HepG2 (cell line): Measurements from ENCODE around the gene NSMCE1. TPM values are rescaled to one million over a fixed set of nuclear protein-coding genes. Genes with fewer than 3 reads are reported as not detected.

Source experiments
- ARID2 ChIP-seq: sonication (generic); formaldehyde crosslinking; IDR thresholded peaks from 2 replicates; pipeline ENCODE4 v1.8.1; 2022; ENCODE audit warnings: mild to moderate bottlenecking, missing genetic modification reagents, borderline replicate concordance
- JARID2 ChIP-seq: sonication (generic); formaldehyde crosslinking; IDR thresholded peaks from 2 replicates; pipeline ENCODE4 v1.8.1; 2023; ENCODE audit warnings: missing genetic modification reagents, inconsistent platforms; ENCODE audit not compliant: insufficient replicate concordance
- NAIF1 ChIP-seq: sonication (generic); formaldehyde crosslinking; IDR thresholded peaks from 2 replicates; pipeline ENCODE4 v1.5.0; 2020; ENCODE audit warnings: mild to moderate bottlenecking, missing genetic modification reagents, borderline replicate concordance
- NKX3-1 ChIP-seq: sonication (generic); formaldehyde crosslinking; IDR thresholded peaks from 2 replicates; pipeline ENCODE4 v1.5.0; 2020; ENCODE audit warnings: missing genetic modification reagents
- RAD21 ChIP-seq: fragments of 450-650 bp; formaldehyde crosslinking; IDR thresholded peaks from 2 replicates; pipeline ENCODE4 v1.5.0; 2020; ENCODE audit warnings: mild to moderate bottlenecking
- REPIN1 ChIP-seq: sonication (generic); formaldehyde crosslinking; IDR thresholded peaks from 2 replicates; pipeline ENCODE4 v1.8.0; 2022; ENCODE audit warnings: missing genetic modification reagents, low read depth, mild to moderate bottlenecking, borderline replicate concordance
- TAF1 ChIP-seq: sonication (generic); formaldehyde crosslinking; IDR thresholded peaks from 2 replicates; pipeline ENCODE4 v1.4.0; 2020; ENCODE audit warnings: missing genetic modification reagents
- ZBTB20 ChIP-seq: sonication (generic); formaldehyde crosslinking; IDR thresholded peaks from 2 replicates; pipeline ENCODE4 v1.8.1; 2023; ENCODE audit warnings: missing genetic modification reagents, low read depth, mild to moderate bottlenecking, borderline replicate concordance
- ZFYVE20 ChIP-seq: sonication (generic); formaldehyde crosslinking; IDR thresholded peaks from 2 replicates; pipeline ENCODE4 v1.8.0; 2023; ENCODE audit warnings: low read depth, mild to moderate bottlenecking, moderate library complexity, missing genetic modification reagents, borderline replicate concordance
- ZKSCAN1 ChIP-seq: fragments of 150-350 bp; IDR thresholded peaks from 2 replicates; pipeline ENCODE4 v1.6.1; 2014; ENCODE audit warnings: low read length
- ZNF253 ChIP-seq: sonication (generic); formaldehyde crosslinking; IDR thresholded peaks from 2 replicates; pipeline ENCODE4 v1.8.0; 2022; ENCODE audit warnings: mild to moderate bottlenecking, missing genetic modification reagents, borderline replicate concordance
- ZNF331 ChIP-seq: sonication (generic); formaldehyde crosslinking; IDR thresholded peaks from 2 replicates; pipeline ENCODE4 v1.4.0; 2020; ENCODE audit warnings: missing genetic modification reagents
- ZNF430 ChIP-seq: sonication (generic); formaldehyde crosslinking; IDR thresholded peaks from 2 replicates; pipeline ENCODE4 v1.9.0; 2021; ENCODE audit warnings: mild to moderate bottlenecking, missing genetic modification reagents
- ZNF543 ChIP-seq: sonication (generic); formaldehyde crosslinking; IDR thresholded peaks from 2 replicates; pipeline ENCODE4 v1.4.0; 2020; ENCODE audit warnings: mild to moderate bottlenecking, missing genetic modification reagents
- ZNF547 ChIP-seq: sonication (generic); formaldehyde crosslinking; IDR thresholded peaks from 2 replicates; pipeline ENCODE4 v1.5.1; 2020; ENCODE audit warnings: mild to moderate bottlenecking, missing genetic modification reagents
- ZNF552 ChIP-seq: sonication (generic); formaldehyde crosslinking; IDR thresholded peaks from 2 replicates; pipeline ENCODE4 v1.9.0; 2022; ENCODE audit warnings: missing genetic modification reagents, mild to moderate bottlenecking, borderline replicate concordance
- ZNF670 ChIP-seq: sonication (generic); formaldehyde crosslinking; IDR thresholded peaks from 2 replicates; pipeline ENCODE4 v1.8.0; 2022; ENCODE audit warnings: mild to moderate bottlenecking, missing genetic modification reagents, borderline replicate concordance
- ZNF761 ChIP-seq: sonication (generic); formaldehyde crosslinking; conservative IDR thresholded peaks from 2 replicates; pipeline ENCODE4 v1.4.0; 2020; ENCODE audit warnings: mild to moderate bottlenecking, missing genetic modification reagents
- polyA plus RNA-seq, 8 experiments: library from polyadenylated mRNA; depleted of rRNA in 3 of 8; stranded (reverse) in 7 of 8; unstranded in 1 of 8; fragments of >200 nt; fragmentation: Illumina TruSeq in 4 of 8; extraction: Trizol in 4 of 8; gene quantifications; 2 replicates each; pipeline versions ENCODE4 v1.2.1 to v1.2.3, GENCODE V29; 2011 to 2016; ENCODE audit warnings: low read depth in 4 of 8, missing spikeins in 1 of 8, mixed read lengths in 1 of 8; ENCODE audit not compliant: insufficient read depth in 1 of 8
- total RNA-seq, 5 experiments: library from RNA; depleted of rRNA; stranded (reverse); fragments of >200 nt; fragmentation: Illumina TruSeq; extraction: Trizol; gene quantifications; 2 replicates each; pipeline ENCODE4 v1.2.3, GENCODE V29; 2016; ENCODE audit warnings: low read depth in 1 of 5
- TF ChIP-seq, protein P1 (sequence below): sonication (generic); formaldehyde crosslinking; IDR thresholded peaks from 2 replicates; pipeline ENCODE4 v1.5.1; 2020; ENCODE audit warnings: missing genetic modification reagents, mild to moderate bottlenecking, borderline replicate concordance
- TF ChIP-seq, protein P2 (sequence below): IDR thresholded peaks from 2 replicates; pipeline ENCODE4 v1.6.1; 2012; ENCODE audit warnings: low read length, improper control_type of control experiment
- TF ChIP-seq, protein P3 (sequence below): sonication (generic); IDR thresholded peaks from 2 replicates; pipeline ENCODE4 v1.6.1; 2016; ENCODE audit warnings: low read depth, borderline replicate concordance
- TF ChIP-seq, protein P4 (sequence below), 2 experiments: IDR thresholded peaks; 2 replicates each; pipeline ENCODE4 v1.6.1; 2011 to 2012; ENCODE audit warnings: low read length in 2 of 2, borderline replicate concordance in 1 of 2, low read depth in 1 of 2, mild to moderate bottlenecking in 1 of 2, moderate library complexity in 1 of 2

Gene NSMCE1
- total and polyA plus RNA-seq, 2 of the 13 experiments (the other 11 are each of a cell fraction or from before 2014, with no cell fraction given) = 42.7 to 52.9 TPM

DNA sequence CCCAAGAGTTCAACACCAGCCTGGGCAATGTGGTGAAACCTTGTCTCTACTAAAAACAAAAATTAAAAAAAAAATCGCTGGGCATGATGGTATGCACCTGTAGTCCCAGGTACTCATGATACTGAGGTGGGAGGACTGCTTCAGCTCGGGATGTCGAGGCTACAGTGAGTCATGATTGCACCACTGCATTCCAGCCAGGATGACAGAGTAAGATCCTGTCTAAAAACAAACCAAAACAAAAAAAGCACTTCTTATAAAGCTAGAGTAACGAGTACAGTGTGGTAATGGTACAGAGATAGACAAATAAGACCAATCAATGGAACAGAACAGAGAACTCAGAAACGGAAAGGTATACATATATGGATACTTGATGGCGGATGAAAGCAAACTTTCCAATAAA is 4.4 kb downstream of the NSMCE1 start (continued):
- TF ChIP-seq TAF1 (CRISPR knock-in tag) (no peak), ZNF430 (CRISPR knock-in tag) (no peak), ZNF331 (CRISPR knock-in tag) (0 out of 2 replicates have a peak, but pooled peaks have one; percentile 51), ZKSCAN1 (no peak), NAIF1 (CRISPR knock-in tag) (no peak), ZNF552 (CRISPR knock-in tag) (no peak), ZNF670 (no peak), ZNF547 (CRISPR knock-in tag) (no peak), ZNF761 (no peak), ZBTB20 (no peak), RAD21 (CRISPR knock-in tag) (no peak), ZNF543 (CRISPR knock-in tag) (no peak), NKX3-1 (CRISPR knock-in tag) (0 out of 2 replicates have a peak, but pooled peaks have one; percentile 29), REPIN1 (no peak), ZFYVE20 (CRISPR knock-in tag) (no peak), ARID2 (no peak), JARID2 (no peak), ZNF253 (CRISPR knock-in tag) (no peak)
- TF ChIP-seq, protein P1, sequence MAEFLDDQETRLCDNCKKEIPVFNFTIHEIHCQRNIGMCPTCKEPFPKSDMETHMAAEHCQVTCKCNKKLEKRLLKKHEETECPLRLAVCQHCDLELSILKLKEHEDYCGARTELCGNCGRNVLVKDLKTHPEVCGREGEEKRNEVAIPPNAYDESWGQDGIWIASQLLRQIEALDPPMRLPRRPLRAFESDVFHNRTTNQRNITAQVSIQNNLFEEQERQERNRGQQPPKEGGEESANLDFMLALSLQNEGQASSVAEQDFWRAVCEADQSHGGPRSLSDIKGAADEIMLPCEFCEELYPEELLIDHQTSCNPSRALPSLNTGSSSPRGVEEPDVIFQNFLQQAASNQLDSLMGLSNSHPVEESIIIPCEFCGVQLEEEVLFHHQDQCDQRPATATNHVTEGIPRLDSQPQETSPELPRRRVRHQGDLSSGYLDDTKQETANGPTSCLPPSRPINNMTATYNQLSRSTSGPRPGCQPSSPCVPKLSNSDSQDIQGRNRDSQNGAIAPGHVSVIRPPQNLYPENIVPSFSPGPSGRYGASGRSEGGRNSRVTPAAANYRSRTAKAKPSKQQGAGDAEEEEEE (CRISPR knock-in tag) = no peak
- TF ChIP-seq, protein P2, sequence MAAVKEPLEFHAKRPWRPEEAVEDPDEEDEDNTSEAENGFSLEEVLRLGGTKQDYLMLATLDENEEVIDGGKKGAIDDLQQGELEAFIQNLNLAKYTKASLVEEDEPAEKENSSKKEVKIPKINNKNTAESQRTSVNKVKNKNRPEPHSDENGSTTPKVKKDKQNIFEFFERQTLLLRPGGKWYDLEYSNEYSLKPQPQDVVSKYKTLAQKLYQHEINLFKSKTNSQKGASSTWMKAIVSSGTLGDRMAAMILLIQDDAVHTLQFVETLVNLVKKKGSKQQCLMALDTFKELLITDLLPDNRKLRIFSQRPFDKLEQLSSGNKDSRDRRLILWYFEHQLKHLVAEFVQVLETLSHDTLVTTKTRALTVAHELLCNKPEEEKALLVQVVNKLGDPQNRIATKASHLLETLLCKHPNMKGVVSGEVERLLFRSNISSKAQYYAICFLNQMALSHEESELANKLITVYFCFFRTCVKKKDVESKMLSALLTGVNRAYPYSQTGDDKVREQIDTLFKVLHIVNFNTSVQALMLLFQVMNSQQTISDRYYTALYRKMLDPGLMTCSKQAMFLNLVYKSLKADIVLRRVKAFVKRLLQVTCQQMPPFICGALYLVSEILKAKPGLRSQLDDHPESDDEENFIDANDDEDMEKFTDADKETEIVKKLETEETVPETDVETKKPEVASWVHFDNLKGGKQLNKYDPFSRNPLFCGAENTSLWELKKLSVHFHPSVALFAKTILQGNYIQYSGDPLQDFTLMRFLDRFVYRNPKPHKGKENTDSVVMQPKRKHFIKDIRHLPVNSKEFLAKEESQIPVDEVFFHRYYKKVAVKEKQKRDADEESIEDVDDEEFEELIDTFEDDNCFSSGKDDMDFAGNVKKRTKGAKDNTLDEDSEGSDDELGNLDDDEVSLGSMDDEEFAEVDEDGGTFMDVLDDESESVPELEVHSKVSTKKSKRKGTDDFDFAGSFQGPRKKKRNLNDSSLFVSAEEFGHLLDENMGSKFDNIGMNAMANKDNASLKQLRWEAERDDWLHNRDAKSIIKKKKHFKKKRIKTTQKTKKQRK = no peak
- TF ChIP-seq, protein P3, sequence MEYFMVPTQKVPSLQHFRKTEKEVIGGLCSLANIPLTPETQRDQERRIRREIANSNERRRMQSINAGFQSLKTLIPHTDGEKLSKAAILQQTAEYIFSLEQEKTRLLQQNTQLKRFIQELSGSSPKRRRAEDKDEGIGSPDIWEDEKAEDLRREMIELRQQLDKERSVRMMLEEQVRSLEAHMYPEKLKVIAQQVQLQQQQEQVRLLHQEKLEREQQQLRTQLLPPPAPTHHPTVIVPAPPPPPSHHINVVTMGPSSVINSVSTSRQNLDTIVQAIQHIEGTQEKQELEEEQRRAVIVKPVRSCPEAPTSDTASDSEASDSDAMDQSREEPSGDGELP = no peak
- TF ChIP-seq, protein P4, sequence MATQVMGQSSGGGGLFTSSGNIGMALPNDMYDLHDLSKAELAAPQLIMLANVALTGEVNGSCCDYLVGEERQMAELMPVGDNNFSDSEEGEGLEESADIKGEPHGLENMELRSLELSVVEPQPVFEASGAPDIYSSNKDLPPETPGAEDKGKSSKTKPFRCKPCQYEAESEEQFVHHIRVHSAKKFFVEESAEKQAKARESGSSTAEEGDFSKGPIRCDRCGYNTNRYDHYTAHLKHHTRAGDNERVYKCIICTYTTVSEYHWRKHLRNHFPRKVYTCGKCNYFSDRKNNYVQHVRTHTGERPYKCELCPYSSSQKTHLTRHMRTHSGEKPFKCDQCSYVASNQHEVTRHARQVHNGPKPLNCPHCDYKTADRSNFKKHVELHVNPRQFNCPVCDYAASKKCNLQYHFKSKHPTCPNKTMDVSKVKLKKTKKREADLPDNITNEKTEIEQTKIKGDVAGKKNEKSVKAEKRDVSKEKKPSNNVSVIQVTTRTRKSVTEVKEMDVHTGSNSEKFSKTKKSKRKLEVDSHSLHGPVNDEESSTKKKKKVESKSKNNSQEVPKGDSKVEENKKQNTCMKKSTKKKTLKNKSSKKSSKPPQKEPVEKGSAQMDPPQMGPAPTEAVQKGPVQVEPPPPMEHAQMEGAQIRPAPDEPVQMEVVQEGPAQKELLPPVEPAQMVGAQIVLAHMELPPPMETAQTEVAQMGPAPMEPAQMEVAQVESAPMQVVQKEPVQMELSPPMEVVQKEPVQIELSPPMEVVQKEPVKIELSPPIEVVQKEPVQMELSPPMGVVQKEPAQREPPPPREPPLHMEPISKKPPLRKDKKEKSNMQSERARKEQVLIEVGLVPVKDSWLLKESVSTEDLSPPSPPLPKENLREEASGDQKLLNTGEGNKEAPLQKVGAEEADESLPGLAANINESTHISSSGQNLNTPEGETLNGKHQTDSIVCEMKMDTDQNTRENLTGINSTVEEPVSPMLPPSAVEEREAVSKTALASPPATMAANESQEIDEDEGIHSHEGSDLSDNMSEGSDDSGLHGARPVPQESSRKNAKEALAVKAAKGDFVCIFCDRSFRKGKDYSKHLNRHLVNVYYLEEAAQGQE (IDR thresholded peaks at IDR 0.05; ENCODE audit: borderline replicate concordance in 1 of 2, low read depth in 1 of 2, low read length in 2 of 2) = no peak
